Fibroblast of skin of left quadriceps (primary cell): ENCODE data around the gene SMPX.
"Not testable (repeated sequence)": the region's sequence is repeated elsewhere in the genome, so short reads cannot be mapped to it uniquely, and the experiment has no call there.

ENCODE experiments used
- DNase-seq, 2 experiments: peaks; one replicate each; pipeline ENCODE4 v3.0.0-alpha.2; 2013; ENCODE audit warnings: low read depth in 2 of 2

SMPX gene

GRCh38 chrX:21757960-21758359 lies at the start of gene SMPX:
Gene SMPX (minus strand): TSS chrX:21758116. CDS start chrX:21754290, 3,826 bp downstream.
- DNase-seq, result no peak

DNA sequence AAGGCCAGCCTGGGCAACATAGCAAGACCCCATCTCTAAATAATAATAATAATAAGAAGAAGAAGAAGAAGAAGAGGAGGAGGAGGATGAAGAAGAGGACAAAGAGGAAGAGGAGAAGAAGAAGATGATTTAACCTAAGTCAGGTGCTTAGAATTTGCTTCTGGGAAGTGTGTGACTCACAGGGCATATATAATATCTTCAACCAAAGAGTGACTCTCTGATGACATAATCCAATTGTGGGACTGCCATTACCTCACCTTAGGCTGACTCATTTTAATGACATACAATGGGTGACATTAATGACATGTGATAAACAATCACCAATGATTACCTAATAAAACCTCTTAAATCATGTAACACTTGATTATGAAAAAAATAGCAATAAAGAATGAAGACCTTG lies 48.8 kb upstream of the SMPX start:
- no peak for DNase-seq

DNA sequence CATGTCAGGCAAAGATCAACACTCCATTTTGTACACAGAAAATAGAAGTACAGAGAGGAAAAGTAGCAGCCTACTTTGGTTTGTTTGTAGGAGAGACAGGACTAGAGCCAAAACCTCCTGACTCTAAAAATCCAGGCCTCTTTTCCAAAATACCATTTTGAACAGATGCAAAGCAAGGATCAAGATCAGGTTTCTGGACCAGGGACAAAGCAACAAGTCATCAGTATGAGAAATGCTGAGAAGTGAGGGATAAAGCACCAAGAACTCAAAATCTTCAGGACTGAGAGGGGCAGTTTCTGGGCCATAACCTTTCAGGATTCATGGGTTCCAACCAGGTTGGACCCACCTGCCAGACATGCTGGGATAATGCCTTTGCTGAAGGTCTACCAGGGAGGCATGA lies 44.9 kb upstream of the SMPX start:
- DNase-seq, result no peak

GRCh38 chrX:21802054-21802670 lies 44.2 kb upstream of the SMPX start:
- DNase-seq, result no peak

DNA sequence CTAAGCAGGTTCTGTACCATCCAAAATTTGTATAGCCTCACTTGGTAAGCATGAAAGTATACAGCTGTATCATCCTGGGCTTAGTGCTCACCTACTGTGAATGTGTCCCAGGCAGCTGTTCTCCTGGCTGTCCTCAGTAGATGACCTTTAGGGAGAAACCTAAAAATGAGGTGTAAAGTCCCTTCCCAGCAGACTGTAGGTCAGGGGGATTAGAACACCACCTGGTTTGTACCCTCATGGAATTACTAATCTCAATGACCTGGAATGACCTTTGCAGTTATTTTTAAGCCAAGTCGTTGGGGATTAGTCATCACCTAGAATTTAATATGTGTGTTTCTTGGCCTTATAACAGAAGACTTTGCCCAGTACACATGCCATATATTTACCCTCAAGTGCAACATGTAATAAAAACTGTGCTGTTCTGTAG lies 42.4 kb upstream of the SMPX start:
- DNase-seq, result no peak

DNA sequence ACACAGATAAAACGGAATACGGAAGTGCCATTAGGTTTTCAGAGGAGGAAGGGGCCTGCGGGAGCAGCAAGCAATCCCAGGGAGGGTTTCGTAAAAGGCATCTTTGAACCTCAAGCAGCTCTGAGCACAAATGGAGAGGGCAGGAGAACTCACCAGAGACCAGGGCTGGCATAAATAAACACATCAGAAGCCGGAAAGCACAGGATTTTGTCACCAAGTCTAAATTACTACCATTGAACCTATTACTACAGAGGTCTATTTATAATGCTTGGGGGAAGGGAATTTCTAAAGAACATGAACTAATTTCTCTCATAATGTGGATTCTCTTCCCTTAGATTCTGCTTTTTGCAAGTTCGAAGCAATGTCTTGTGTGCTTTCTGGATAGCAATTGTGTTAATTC lies 41.9 kb upstream of the SMPX start:
- DNase-seq, result no peak

GRCh38 chrX:21798677-21799219 lies 40.8 kb upstream of the SMPX start:
- no peak for DNase-seq

DNA sequence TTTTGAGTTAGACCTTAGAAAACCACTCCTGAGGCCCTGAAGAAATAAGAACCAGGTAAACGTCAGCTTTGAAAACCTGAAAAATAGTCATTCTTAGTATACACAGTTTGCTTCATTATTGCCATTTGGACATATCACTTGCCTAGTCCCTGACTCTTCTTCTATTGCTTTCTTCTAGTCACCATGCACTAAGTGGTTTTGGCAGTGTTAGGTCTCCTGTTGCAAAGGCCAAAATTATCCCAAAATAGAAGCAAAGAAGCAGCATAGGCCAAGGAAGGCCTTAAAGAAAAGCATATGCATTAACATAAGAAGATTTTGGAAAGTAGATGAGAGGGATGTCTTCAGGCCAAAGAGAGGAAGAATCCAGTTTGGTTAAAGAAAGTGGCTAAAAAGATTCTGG lies 24.1 kb upstream of the SMPX start:
- no peak for DNase-seq

GRCh38 chrX:21781525-21781924 lies 23.6 kb upstream of the SMPX start:
- no peak for DNase-seq

DNA sequence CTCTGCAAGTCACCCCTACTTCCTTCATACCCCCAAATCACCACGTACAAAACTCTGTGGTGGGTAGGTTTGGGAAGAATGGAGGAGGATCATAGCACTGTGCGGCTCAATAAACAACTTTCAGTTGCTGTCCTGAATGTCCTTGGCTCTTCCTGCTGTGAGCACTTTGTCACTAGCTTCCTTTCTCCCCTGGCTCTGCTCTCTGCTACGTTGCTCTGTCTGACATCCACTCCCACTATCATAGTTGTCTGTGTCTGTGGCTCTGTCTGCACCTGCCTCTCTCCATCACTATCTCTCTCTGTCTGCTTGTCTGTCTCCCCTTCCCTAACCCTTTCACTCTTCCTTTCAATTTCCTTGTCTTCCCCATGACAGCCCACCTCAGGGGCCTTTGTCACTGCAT lies 21.2 kb upstream of the SMPX start:
- no peak for DNase-seq

- no peak for DNase-seq
These were observed 20.3 kb upstream of the SMPX start for GRCh38 chrX:21778236-21778635.

GRCh38 chrX:21775128-21775527 lies 17.2 kb upstream of the SMPX start:
- not testable (repeated sequence) for DNase-seq

GRCh38 chrX:21773036-21773435 lies 15.1 kb upstream of the SMPX start:
- DNase-seq, result not testable (repeated sequence)

GRCh38 chrX:21770631-21771321 lies 12.9 kb upstream of the SMPX start:
- DNase-seq, result no peak

- DNase-seq, result no peak
These were observed 8.2 kb upstream of the SMPX start for GRCh38 chrX:21766101-21766500.

- no peak for DNase-seq
These were observed 6.1 kb upstream of the SMPX start for GRCh38 chrX:21764008-21764407.

GRCh38 chrX:21758488-21758887 lies 572 bp upstream of the SMPX start:
- no peak for DNase-seq

GRCh38 chrX:21756785-21757529 lies 959 bp downstream of the SMPX start:
- no peak for DNase-seq

DNA sequence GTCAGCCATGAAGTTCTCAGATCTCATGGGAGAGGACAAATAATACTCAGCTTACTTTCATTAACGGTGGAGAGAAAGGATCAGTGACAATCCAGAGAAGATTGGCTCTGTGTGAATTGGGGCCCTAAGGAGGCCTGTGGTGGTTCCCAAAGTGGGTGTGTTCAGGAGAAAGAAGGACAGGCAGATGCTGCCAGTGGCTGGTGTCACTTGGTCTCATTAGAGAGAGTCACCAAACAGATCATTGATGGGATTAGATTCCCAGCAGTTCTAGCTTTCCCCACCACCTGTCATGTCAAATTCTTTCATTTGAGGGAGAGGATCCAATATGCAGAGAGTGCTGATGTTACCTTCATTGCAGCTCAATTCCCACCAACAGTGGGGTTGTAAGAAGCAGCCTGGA lies 8.0 kb downstream of the SMPX start:
- DNase-seq, result no peak

- no peak for DNase-seq
These were observed 9.7 kb downstream of the SMPX start for GRCh38 chrX:21748235-21748634.

- no peak for DNase-seq
These were observed 10.4 kb downstream of the SMPX start for GRCh38 chrX:21747558-21747957.

DNA sequence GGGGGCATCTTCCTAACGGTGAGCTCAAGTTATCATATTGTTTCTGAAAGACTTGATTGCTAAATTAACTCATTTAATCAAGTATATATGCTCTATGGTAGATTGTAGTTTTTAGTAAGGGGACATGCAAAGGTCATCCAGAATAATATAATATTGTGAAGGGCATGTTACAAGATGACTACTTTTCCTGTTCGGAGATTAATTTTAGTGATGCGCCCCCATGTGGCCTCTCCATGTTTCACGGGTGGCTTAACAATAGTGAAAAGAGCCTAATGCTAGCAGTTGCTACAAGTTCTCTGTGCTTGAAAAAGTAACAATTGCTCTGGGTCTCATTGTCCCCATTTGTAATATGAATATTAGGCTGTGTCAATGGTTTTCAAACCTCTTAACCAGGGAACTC lies 12.2 kb downstream of the SMPX start:
- DNase-seq, result no peak

GRCh38 chrX:21744721-21745120 lies 13.2 kb downstream of the SMPX start:
- no peak for DNase-seq
